ENCODE data around the gene PRXL2B. TPM values are rescaled to one million over a fixed set of nuclear protein-coding genes. Genes with fewer than 3 reads are reported as not detected.
"Not testable (repeated sequence)": the region's sequence is repeated elsewhere in the genome, so short reads cannot be mapped to it uniquely, and the experiment has no call there.

PRXL2B gene
- total RNA-seq, 1 donor from 2014 or later, result 43.5 TPM

DNA sequence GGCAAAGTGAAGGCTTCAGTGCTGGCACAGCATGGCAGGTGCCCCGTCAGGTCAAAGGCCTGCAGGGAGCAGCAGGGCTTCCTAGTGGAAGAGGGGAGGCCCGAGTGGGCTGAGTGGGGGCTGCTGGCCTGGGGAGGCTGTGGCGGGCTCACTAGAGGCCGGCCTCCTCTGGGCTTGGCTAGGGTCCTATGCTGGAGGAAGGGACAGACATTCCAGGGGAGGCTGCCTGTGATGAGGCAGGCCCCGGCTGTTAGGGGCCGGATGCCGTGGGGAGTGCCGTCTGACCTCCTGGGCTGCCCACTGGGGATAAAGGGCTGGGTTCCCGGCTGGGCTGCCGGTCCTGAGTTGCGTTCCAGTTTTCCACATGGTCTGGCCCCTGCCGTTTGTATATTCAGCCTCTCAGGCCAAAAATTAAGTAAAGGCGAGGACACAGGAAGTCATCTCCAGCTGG lies 21.1 kb downstream of the PRXL2B start:
- H3K4me3 Mint-ChIP-seq, result no peak overlapping the region
- no peaks in the 10 kb centered on the region for H3K9me3 Mint-ChIP-seq
- intact Hi-C loops (cut with micrococcal nuclease), result no loop called here
- no peaks in the 10 kb centered on the region for H3K27me3 Mint-ChIP-seq
- no peaks in the 10 kb centered on the region for H3K4me1 Mint-ChIP-seq
- no peak for DNase-seq
- H3K27ac Mint-ChIP-seq, result no peak overlapping the region
- no peaks in the 10 kb centered on the region for H3K36me3 Mint-ChIP-seq (ENCODE audit: low read depth)

GRCh38 chr1:2609319-2610035 lies 22.9 kb downstream of the PRXL2B start:
- H3K27me3 Mint-ChIP-seq, result no peaks in the 10 kb centered on the region
- intact Hi-C loops (cut with micrococcal nuclease), result no loop called here
- peaks cover 8% of the 10 kb centered on the region for H3K9me3 Mint-ChIP-seq
- no peak overlapping the region for H3K4me3 Mint-ChIP-seq
- H3K27ac Mint-ChIP-seq, result no peak overlapping the region
- no peak for DNase-seq
- H3K36me3 Mint-ChIP-seq (ENCODE audit: low read depth), result no peaks in the 10 kb centered on the region
- H3K4me1 Mint-ChIP-seq, result no peaks in the 10 kb centered on the region

GRCh38 chr1:2610036-2610959 lies 23.7 kb downstream of the PRXL2B start:
- Mint-ChIP-seq H3K27me3 (no peaks in the 10 kb centered on the region), H3K36me3 (ENCODE audit: low read depth) (no peaks in the 10 kb centered on the region), H3K9me3 (peaks cover 11% of the 10 kb centered on the region), H3K27ac (no peak overlapping the region), H3K4me3 (no peak overlapping the region), H3K4me1 (no peaks in the 10 kb centered on the region)
- intact Hi-C loops (cut with micrococcal nuclease), result no loop called here
- no peak for DNase-seq

GRCh38 chr1:2611031-2611501 lies 24.5 kb downstream of the PRXL2B start:
- no peak overlapping the region for H3K4me3 Mint-ChIP-seq
- no peak overlapping the region for H3K27ac Mint-ChIP-seq
- H3K27me3 Mint-ChIP-seq, result no peaks in the 10 kb centered on the region
- H3K9me3 Mint-ChIP-seq, result peaks cover 13% of the 10 kb centered on the region
- H3K36me3 Mint-ChIP-seq (ENCODE audit: low read depth), result no peaks in the 10 kb centered on the region
- DNase-seq, result no peak
- intact Hi-C loops (cut with micrococcal nuclease), result no loop called here
- H3K4me1 Mint-ChIP-seq, result no peaks in the 10 kb centered on the region

DNA sequence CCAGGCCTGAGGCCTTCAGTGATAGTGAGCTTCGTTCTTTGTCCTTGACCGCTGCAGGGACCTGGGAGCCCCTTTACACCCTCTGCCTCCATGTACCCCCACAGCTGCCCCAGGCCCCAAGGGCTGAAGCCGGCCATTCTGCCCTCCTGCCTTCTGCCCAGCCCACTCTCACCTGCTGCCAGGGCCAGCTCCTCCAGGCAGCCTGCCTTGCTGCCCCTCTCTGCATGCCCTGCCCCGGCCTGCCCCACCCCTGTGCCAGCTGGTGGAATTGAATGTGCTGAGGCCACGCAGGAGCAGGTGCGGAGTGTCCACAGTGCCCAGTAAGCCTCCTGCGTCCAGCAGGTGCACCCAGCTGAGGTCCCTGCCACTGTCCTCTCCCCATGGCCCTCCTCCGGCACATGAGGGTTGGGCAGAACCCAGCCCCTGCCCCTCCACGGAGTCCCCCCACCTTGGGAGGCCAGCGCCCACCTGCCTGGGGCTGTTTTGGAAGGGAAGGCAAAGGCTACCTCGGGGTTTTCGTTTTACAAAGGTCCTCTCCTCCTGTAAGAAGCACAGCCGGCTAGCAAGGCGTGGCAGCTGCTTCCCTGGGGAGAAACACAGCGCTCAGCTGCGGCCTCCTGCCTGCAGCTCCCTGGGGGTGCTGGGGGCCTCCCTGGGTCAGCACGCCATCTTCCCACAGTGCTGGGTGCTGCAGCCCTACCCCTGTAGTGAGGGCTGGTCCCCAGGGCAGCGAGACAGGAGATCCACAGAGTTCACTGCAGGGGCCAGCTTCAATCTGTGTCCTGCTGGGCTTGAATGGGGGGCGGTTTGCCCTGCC lies 25.3 kb downstream of the PRXL2B start:
- Mint-ChIP-seq H3K4me3 (no peak overlapping the region), H3K9me3 (peaks cover 20% of the 10 kb centered on the region), H3K27me3 (no peaks in the 10 kb centered on the region), H3K36me3 (ENCODE audit: low read depth) (no peaks in the 10 kb centered on the region), H3K4me1 (no peaks in the 10 kb centered on the region), H3K27ac (no peak overlapping the region)
- intact Hi-C loops (cut with micrococcal nuclease), result no loop called here
- no peak for DNase-seq

DNA sequence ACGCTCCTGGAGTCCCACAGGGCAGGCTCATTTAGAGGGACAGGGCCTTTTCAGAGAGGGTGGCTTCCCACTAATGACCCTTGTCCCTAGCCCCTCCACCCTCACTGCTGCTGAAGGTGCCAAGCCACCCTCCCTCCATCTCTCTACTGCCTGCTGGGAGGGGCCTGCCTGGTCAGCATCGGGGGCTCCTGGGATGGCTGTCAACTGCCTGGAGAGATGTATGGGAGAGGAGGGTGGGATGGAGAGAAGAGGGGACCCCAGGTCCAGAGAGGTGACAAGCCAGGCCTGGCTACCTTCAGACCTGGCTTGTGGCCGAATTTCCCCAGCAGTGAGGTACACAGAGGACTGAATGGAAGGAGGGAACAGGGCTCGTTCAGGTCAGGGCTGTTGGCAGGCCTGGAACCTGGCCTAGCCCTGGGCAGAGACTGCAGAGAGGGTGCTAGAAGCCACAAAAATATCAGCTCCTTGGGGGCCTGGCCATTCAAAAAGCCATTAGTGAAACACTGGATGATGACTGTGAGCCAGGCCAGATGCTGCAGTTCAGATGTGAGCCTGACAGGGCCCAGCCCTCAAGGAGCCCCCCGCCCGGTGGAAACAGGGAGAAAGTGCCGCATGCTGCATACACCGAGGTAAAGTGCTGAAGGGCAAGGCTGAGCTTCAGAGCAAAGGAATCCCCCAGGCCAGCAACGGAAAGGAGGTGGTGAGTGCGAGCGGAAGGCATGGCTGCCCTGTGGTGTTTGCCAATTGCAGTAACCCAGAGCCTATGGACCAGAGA lies 26.2 kb downstream of the PRXL2B start:
- no peaks in the 10 kb centered on the region for H3K4me1 Mint-ChIP-seq
- H3K27ac Mint-ChIP-seq, result no peak overlapping the region
- no peaks in the 10 kb centered on the region for H3K36me3 Mint-ChIP-seq (ENCODE audit: low read depth)
- intact Hi-C loops (cut with micrococcal nuclease), result no loop called here
- DNase-seq, result no peak
- H3K27me3 Mint-ChIP-seq, result no peaks in the 10 kb centered on the region
- no peak overlapping the region for H3K4me3 Mint-ChIP-seq
- H3K9me3 Mint-ChIP-seq, result peaks cover 20% of the 10 kb centered on the region

DNA sequence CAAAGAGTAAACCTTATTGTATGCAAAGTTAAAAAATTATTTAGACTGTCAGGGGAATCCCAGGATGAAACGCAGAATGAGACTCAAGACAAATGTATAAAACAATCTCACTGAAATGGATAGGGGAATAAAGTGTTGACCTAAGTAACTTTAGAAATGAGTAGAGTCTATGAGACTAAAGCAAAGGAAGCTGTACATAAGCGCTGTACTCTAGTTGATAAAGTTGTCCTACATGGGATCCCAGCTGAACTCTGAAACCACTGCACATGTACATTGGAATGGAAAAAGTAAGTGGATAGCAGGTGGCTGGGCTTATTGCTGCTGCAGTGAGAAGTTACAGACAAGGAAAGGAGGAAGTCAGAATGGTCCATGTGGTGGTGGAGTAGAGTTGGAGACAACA lies 27.6 kb downstream of the PRXL2B start:
- H3K27me3 Mint-ChIP-seq, result peaks cover 3% of the 10 kb centered on the region
- H3K36me3 Mint-ChIP-seq (ENCODE audit: low read depth), result peaks cover 1% of the 10 kb centered on the region
- no peak overlapping the region for H3K4me3 Mint-ChIP-seq
- no peak for DNase-seq
- H3K27ac Mint-ChIP-seq, result no peak overlapping the region
- intact Hi-C loops (cut with micrococcal nuclease), result no loop called here
- H3K4me1 Mint-ChIP-seq, result no peaks in the 10 kb centered on the region
- H3K9me3 Mint-ChIP-seq, result peaks cover 25% of the 10 kb centered on the region

DNA sequence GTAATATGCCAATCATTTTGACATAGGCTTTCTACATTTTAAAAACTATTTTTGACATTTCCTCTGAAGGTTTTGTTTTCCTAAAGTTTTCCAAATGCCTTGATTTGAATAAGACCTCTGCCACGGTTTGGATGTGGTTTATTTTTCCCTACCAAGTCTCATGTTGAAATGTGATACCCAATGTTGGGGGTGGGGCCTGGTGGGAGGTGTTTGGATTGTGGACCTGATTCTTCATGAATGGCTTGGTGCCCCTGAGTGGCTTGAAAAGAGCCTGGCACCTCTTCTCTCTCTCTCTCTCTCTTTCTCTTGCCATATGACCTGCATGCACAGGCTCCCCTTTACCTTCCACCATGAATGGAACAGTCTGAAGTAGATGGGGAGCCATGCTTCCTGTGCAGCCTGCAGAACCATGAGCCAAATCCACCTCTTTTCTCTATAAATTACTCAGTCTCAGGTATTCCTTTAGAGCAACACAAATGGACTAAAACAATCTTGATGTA lies 31.4 kb downstream of the PRXL2B start:
- Mint-ChIP-seq H3K4me3 (no peak overlapping the region), H3K27ac (no peak overlapping the region), H3K9me3 (peaks cover 25% of the 10 kb centered on the region), H3K36me3 (ENCODE audit: low read depth) (peaks cover 1% of the 10 kb centered on the region), H3K27me3 (peaks cover 10% of the 10 kb centered on the region), H3K4me1 (no peaks in the 10 kb centered on the region)
- DNase-seq, result no peak
- intact Hi-C loops (cut with micrococcal nuclease), result no loop called here

- Mint-ChIP-seq H3K27me3 (peaks cover 31% of the 10 kb centered on the region), H3K4me3 (no peak overlapping the region), H3K4me1 (no peaks in the 10 kb centered on the region), H3K27ac (no peak overlapping the region), H3K9me3 (no peaks in the 10 kb centered on the region), H3K36me3 (ENCODE audit: low read depth) (no peaks in the 10 kb centered on the region)
- intact Hi-C loops (cut with micrococcal nuclease), result no loop called here
- DNase-seq, result no peak
These were observed 37.2 kb downstream of the PRXL2B start for GRCh38 chr1:2623571-2624337.

DNA sequence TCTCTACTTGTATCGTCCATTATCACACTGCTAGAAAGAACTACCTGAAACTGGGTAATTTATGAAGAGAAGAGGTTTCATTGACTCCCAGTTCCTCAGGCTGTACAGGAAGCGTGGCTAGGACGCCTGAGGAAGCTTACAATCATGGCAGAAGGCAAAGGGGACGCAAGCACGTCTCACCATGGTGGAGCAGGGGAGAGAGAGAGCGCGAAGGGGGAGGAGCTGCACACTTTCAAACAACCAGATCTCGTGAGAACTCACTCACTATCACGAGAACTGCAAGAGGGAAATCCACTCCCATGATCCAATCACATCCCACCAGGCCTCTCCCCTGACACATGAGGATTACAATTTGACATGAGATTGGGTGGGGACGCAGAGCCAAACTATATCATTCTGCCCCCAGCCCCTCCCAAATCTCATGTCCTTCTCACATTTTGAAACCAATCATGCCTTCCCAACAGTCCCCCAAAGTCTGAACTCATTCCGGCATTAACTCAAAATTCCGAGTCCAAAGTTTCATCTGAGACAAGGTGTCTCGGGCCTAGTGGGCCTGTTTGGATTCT lies 38.2 kb downstream of the PRXL2B start:
- peaks cover 33% of the 10 kb centered on the region for H3K27me3 Mint-ChIP-seq
- H3K36me3 Mint-ChIP-seq (ENCODE audit: low read depth), result no peaks in the 10 kb centered on the region
- H3K4me1 Mint-ChIP-seq, result no peaks in the 10 kb centered on the region

GRCh38 chr1:2625311-2625710 lies 38.7 kb downstream of the PRXL2B start:
- intact Hi-C loops (cut with micrococcal nuclease), result no loop called here
- H3K9me3 Mint-ChIP-seq, result peaks cover 1% of the 10 kb centered on the region
- H3K4me1 Mint-ChIP-seq, result no peaks in the 10 kb centered on the region
- H3K27ac Mint-ChIP-seq, result no peak overlapping the region
- H3K27me3 Mint-ChIP-seq, result peaks cover 35% of the 10 kb centered on the region
- no peaks in the 10 kb centered on the region for H3K36me3 Mint-ChIP-seq (ENCODE audit: low read depth)
- DNase-seq, result no peak
- no peak overlapping the region for H3K4me3 Mint-ChIP-seq

More for the DNA sequence above, 38.2 kb downstream of the PRXL2B start:
- no peak for DNase-seq
- intact Hi-C loops (cut with micrococcal nuclease), result no loop called here
- Mint-ChIP-seq H3K27ac (no peak overlapping the region), H3K9me3 (no peaks in the 10 kb centered on the region), H3K4me3 (no peak overlapping the region)

- H3K9me3 Mint-ChIP-seq; H3K36me3 Mint-ChIP-seq (ENCODE audit: low read depth); DNase-seq; H3K27ac Mint-ChIP-seq; H3K4me1 Mint-ChIP-seq; intact Hi-C loops (cut with micrococcal nuclease); H3K4me3 Mint-ChIP-seq: not testable (repeated sequence)
- peaks cover 39% of the 10 kb centered on the region for H3K27me3 Mint-ChIP-seq
These were observed 39.2 kb downstream of the PRXL2B start for GRCh38 chr1:2625748-2626147.

Data from activated CD4-positive, alpha-beta T cell treated with anti-CD3 and anti-CD28 coated beads, Interleukin-2, amount 10 ng/mL, durations not matched to agents 24 days and 14 days (primary cell).